ENCODE data around the gene SPATA7.

DNA sequence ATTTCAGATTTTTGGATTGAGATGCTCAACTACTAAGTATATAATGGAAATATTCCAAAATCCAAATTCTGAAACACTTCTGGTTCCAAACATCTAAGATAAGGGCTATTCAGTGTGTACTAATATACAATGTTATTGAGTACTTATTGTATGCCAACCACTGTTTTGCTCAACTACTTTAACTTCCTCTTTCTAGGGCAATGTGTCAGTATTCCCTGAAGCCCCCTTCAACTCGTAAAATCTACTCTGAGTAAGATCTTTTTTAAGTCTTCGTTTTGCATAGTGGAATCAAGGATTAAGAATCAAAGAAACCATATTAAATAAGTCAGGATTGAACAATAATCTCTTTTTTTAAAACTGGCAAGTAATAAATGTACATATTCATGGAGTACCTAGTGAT, 45.5 kb downstream of the SPATA7 start:
- TF ChIP-seq EZH2 (IDR thresholded peaks at IDR 0.05; ENCODE audit: insufficient read depth, low read length): no peak
- TF ChIP-seq, protein P1, sequence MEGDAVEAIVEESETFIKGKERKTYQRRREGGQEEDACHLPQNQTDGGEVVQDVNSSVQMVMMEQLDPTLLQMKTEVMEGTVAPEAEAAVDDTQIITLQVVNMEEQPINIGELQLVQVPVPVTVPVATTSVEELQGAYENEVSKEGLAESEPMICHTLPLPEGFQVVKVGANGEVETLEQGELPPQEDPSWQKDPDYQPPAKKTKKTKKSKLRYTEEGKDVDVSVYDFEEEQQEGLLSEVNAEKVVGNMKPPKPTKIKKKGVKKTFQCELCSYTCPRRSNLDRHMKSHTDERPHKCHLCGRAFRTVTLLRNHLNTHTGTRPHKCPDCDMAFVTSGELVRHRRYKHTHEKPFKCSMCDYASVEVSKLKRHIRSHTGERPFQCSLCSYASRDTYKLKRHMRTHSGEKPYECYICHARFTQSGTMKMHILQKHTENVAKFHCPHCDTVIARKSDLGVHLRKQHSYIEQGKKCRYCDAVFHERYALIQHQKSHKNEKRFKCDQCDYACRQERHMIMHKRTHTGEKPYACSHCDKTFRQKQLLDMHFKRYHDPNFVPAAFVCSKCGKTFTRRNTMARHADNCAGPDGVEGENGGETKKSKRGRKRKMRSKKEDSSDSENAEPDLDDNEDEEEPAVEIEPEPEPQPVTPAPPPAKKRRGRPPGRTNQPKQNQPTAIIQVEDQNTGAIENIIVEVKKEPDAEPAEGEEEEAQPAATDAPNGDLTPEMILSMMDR (IDR thresholded peaks at IDR 0.05; ENCODE audit: insufficient read depth, low read depth, low read length): no peak

Measured in astrocyte (in vitro differentiated cells and primary cell).